ENCODE data around the gene COL5A1. TPM values are rescaled to one million over a fixed set of nuclear protein-coding genes. Genes with fewer than 3 reads are reported as not detected.

Gene COL5A1
- total RNA-seq, 1 donor from 2014 or later, result 28.9 TPM

DNA sequence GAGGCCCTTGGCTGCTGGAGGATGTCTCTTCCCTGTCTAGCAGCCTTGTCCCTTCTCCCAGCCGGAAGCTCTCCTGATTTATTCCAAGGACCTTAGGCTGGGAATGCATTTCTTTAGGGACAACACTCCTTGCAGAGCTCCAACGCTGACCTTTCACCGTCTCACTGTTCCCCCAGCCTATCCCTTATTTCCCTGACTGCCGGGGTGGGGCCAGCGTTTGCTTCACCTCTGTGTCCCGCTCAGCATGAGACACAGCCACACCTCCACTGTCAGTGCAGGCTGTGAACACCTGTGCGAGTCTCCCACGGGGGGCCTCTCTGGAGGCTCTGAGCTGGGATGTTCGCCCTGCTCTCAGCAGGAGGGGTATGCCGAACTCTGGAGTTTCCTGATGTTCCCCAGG is 132.8 kb downstream of the COL5A1 start:
- Mint-ChIP-seq H3K4me3 (ENCODE audit: unreplicated experiment) (no peak overlapping the region), H3K9me3 (ENCODE audit: unreplicated experiment) (peaks cover 6% of the 10 kb centered on the region), H3K27ac (ENCODE audit: unreplicated experiment) (peak overlapping the region; percentile 92), H3K36me3 (ENCODE audit: unreplicated experiment) (no peaks in the 10 kb centered on the region), H3K4me1 (ENCODE audit: low read depth, unreplicated experiment) (peaks cover 20% of the 10 kb centered on the region), H3K27me3 (ENCODE audit: unreplicated experiment) (peaks cover 11% of the 10 kb centered on the region)
- no peak for DNase-seq
- TF ChIP-seq, protein P1, sequence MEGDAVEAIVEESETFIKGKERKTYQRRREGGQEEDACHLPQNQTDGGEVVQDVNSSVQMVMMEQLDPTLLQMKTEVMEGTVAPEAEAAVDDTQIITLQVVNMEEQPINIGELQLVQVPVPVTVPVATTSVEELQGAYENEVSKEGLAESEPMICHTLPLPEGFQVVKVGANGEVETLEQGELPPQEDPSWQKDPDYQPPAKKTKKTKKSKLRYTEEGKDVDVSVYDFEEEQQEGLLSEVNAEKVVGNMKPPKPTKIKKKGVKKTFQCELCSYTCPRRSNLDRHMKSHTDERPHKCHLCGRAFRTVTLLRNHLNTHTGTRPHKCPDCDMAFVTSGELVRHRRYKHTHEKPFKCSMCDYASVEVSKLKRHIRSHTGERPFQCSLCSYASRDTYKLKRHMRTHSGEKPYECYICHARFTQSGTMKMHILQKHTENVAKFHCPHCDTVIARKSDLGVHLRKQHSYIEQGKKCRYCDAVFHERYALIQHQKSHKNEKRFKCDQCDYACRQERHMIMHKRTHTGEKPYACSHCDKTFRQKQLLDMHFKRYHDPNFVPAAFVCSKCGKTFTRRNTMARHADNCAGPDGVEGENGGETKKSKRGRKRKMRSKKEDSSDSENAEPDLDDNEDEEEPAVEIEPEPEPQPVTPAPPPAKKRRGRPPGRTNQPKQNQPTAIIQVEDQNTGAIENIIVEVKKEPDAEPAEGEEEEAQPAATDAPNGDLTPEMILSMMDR (IDR thresholded peaks at IDR 0.05; ENCODE audit: partially characterized antibody, unreplicated experiment), result no peak

DNA sequence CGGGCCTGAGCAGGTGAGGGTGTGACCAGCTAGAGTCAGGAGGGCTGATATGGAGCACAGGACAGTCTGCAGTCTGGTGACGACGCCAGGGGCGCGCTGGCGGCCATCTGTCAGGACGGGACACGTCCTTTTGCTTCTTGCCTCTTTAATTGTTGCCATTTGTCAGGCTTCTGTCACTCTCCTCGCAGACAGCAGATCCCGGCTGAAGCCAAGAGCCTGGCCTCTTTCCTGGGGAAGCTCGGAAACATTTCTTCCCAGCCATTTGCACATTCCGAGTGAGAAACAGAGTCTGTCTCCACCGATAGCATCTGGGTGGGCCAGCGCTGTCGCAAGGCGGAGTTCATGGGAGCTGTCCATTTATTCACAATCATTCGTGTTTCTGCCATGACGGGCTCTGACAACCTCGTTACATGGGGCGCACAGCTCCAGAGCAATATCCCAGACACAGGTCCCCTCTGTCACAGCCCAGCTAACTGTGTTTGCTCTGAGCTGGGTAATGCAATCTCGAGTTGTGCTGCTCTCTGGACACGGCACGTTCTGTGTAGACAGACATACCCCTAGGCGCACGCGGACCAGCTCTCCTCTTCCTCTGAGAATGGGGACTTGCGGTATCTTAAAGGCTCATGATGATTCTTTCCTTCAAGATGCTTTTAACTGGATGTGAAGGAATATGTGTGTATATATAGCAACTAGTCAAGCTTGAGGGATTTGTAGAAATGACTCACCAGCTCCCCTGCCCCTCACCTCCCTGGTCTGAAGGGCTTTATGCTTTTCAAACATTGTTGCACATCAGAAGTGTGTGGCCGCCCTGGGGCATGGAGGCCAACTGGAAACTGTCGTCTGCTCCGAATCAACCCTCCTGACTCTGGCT is 133.7 kb downstream of the COL5A1 start:
- peak overlapping the region; percentile 48 for H3K4me3 Mint-ChIP-seq (ENCODE audit: unreplicated experiment)
- peak overlapping the region; percentile 92 for H3K27ac Mint-ChIP-seq (ENCODE audit: unreplicated experiment)
- TF ChIP-seq, protein P1 (IDR thresholded peaks at IDR 0.05; ENCODE audit: partially characterized antibody, unreplicated experiment), result no peak
- H3K36me3 Mint-ChIP-seq (ENCODE audit: unreplicated experiment), result no peaks in the 10 kb centered on the region
- H3K4me1 Mint-ChIP-seq (ENCODE audit: low read depth, unreplicated experiment), result peaks cover 23% of the 10 kb centered on the region
- H3K9me3 Mint-ChIP-seq (ENCODE audit: unreplicated experiment), result peaks cover 6% of the 10 kb centered on the region
- H3K27me3 Mint-ChIP-seq (ENCODE audit: unreplicated experiment), result peaks cover 11% of the 10 kb centered on the region
- peak; percentile 62 for DNase-seq

DNA sequence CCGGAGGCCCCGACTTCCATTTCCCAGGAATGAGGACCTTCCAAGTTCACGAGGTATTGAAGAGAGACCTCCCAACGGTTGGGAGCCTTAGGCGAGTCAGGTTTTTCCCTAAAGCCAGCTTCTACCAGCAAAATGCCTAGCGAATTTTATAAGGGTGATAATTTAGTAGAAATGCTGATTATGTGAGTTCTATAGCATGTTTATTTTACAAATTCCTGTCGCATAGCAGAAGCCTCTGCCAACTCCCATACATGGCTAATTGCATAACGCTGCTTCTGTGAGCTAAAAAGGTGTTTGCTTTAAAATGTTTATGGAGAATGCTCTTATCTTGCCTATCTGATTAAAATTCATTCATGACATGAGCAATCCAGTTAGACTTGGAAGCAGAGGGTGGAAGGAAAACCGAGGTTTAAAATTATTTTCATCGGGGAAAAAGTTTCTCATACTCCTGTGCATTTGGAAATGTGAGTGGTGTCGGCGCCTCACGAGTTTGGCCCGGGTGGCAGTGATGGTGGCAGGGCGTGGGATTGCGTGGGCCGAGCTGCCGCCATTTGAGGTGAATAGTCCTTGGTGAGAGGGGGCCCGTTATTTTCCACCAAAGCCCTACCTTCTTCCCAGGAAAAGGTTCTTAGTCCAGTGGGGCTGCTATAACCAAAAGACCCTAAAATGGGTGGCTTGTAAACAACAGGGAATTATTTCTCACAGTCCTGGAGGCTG is 134.6 kb downstream of the COL5A1 start:
- Mint-ChIP-seq H3K9me3 (ENCODE audit: unreplicated experiment) (peaks cover 7% of the 10 kb centered on the region), H3K4me1 (ENCODE audit: low read depth, unreplicated experiment) (peaks cover 23% of the 10 kb centered on the region), H3K4me3 (ENCODE audit: unreplicated experiment) (no peak overlapping the region), H3K27ac (ENCODE audit: unreplicated experiment) (peak overlapping the region; percentile 43), H3K36me3 (ENCODE audit: unreplicated experiment) (no peaks in the 10 kb centered on the region), H3K27me3 (ENCODE audit: unreplicated experiment) (peaks cover 11% of the 10 kb centered on the region)
- DNase-seq, result no peak
- TF ChIP-seq, protein P1 (IDR thresholded peaks at IDR 0.05; ENCODE audit: partially characterized antibody, unreplicated experiment), result no peak

DNA sequence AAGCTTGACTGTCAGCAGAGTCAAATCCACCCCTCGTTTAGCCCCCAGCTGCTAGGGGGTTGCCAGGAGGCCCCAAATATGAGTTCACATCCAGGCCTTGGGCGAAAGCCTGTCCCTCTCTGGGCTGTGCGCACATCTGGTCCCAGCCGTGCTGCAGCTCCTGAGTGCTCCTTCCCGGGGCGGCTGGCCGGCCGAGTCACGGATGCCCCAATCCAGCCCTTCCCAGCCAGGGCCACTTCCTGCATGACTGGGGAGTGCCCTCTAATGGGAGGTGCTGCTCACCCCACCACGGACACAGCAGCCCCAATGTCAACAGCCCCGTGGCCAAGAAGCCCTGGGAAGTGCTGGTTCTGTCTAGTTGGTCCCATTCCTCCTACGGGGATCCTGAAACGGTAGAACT is 135.6 kb downstream of the COL5A1 start:
- TF ChIP-seq, protein P1 (IDR thresholded peaks at IDR 0.05; ENCODE audit: partially characterized antibody, unreplicated experiment), result no peak
- Mint-ChIP-seq H3K27ac (ENCODE audit: unreplicated experiment) (no peak overlapping the region), H3K4me3 (ENCODE audit: unreplicated experiment) (no peak overlapping the region), H3K36me3 (ENCODE audit: unreplicated experiment) (no peaks in the 10 kb centered on the region), H3K9me3 (ENCODE audit: unreplicated experiment) (peaks cover 7% of the 10 kb centered on the region), H3K27me3 (ENCODE audit: unreplicated experiment) (peaks cover 11% of the 10 kb centered on the region), H3K4me1 (ENCODE audit: low read depth, unreplicated experiment) (peaks cover 23% of the 10 kb centered on the region)
- DNase-seq, result no peak

DNA sequence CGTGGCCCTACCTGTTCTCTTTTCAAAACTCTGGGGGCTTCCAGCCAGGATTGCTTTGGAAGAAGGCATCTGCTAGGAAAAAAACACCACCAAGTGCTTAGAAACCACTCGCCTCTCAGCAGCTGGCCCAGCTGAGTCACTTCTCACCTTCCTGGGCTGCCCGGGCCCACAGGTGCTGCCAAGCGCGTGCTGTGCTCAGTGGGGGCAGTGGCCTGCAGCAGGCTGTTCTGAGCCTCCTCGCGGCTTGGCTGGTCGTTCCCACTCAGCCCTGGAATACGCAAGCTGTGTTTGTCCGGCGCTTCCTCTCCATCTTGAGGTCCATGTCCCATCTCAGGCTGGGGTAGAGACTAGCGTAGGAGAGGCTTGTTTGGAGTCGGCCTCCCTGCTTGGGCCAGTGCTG is 136.6 kb downstream of the COL5A1 start:
- no peak overlapping the region for H3K27ac Mint-ChIP-seq (ENCODE audit: unreplicated experiment)
- DNase-seq, result no peak

More for the DNA sequence above, 136.6 kb downstream of the COL5A1 start:
- H3K4me1 Mint-ChIP-seq (ENCODE audit: low read depth, unreplicated experiment), result peaks cover 27% of the 10 kb centered on the region
- TF ChIP-seq, protein P1 (IDR thresholded peaks at IDR 0.05; ENCODE audit: partially characterized antibody, unreplicated experiment), result no peak
- no peaks in the 10 kb centered on the region for H3K36me3 Mint-ChIP-seq (ENCODE audit: unreplicated experiment)
- no peak overlapping the region for H3K4me3 Mint-ChIP-seq (ENCODE audit: unreplicated experiment)
- peaks cover 11% of the 10 kb centered on the region for H3K27me3 Mint-ChIP-seq (ENCODE audit: unreplicated experiment)
- peaks cover 8% of the 10 kb centered on the region for H3K9me3 Mint-ChIP-seq (ENCODE audit: unreplicated experiment)

All from glutamatergic neuron (in vitro differentiated cells).